Ramos (cell line): ENCODE measurements around the gene NCKAP1.
"Not testable (repeated sequence)": the region's sequence is repeated elsewhere in the genome, so short reads cannot be mapped to it uniquely, and the experiment has no call there.

ENCODE experiments used
- in situ Hi-C: fragments of 300-500 bp; cut with MboI; formaldehyde crosslinking; loops from one replicate; pipeline ENCODE4 v1.14.3; 2022; ENCODE audit warnings: low sequenced_read_pairs; ENCODE audit not compliant: unreplicated experiment

The NCKAP1 gene, protein sequence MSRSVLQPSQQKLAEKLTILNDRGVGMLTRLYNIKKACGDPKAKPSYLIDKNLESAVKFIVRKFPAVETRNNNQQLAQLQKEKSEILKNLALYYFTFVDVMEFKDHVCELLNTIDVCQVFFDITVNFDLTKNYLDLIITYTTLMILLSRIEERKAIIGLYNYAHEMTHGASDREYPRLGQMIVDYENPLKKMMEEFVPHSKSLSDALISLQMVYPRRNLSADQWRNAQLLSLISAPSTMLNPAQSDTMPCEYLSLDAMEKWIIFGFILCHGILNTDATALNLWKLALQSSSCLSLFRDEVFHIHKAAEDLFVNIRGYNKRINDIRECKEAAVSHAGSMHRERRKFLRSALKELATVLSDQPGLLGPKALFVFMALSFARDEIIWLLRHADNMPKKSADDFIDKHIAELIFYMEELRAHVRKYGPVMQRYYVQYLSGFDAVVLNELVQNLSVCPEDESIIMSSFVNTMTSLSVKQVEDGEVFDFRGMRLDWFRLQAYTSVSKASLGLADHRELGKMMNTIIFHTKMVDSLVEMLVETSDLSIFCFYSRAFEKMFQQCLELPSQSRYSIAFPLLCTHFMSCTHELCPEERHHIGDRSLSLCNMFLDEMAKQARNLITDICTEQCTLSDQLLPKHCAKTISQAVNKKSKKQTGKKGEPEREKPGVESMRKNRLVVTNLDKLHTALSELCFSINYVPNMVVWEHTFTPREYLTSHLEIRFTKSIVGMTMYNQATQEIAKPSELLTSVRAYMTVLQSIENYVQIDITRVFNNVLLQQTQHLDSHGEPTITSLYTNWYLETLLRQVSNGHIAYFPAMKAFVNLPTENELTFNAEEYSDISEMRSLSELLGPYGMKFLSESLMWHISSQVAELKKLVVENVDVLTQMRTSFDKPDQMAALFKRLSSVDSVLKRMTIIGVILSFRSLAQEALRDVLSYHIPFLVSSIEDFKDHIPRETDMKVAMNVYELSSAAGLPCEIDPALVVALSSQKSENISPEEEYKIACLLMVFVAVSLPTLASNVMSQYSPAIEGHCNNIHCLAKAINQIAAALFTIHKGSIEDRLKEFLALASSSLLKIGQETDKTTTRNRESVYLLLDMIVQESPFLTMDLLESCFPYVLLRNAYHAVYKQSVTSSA

DNA sequence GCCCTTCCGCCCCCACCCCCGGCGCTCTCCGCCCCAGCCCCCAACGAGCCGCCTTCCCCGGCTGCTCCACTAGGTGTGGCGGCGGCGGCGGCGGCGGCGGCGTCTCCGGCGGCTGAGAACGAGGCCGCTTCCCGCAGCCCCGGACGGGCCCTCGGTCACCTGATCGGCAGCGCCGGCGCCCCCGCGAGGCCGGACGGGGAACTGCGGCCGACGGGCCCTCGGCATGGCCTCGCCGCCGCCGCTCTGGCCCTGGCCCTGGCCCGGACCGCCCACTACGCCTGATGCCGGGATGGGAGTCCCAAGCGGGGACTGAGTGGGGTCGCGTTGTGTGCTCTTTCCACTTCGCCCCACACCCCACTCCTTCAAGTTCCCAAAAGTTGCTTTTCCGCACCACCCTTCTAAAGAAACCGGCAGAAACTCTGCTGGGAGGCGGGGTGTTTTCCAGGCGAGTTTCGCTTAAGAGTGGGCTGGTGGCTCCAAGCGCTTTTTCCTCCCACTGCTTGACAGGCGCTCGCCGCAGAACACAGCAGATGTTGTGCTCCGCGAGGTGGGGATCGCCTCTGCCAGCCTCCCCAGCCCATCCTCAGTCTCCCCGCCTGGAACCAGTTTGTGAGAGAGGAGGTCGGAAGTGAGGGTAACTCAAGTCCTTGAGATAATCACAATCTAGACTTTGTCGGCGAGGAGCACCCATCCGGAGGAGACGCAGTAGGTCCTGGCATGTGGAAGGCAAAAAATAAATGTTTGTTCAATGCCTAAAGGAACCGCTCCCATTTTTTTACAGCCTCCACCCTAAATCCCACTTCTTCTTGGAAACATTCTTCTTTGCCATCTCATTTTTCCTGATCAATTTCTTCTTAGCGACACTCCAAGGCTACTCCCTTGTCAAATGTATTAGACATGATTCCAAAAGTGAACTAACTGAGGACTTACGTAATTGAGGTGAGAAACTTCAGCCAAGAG lies at the start of gene NCKAP1:
Gene NCKAP1 (minus strand): TSS at position 117 of the 960 bp plus-strand sequence. CDS start 358 bp downstream, outside the sequence.
- in situ Hi-C loops, result no loop called here

DNA sequence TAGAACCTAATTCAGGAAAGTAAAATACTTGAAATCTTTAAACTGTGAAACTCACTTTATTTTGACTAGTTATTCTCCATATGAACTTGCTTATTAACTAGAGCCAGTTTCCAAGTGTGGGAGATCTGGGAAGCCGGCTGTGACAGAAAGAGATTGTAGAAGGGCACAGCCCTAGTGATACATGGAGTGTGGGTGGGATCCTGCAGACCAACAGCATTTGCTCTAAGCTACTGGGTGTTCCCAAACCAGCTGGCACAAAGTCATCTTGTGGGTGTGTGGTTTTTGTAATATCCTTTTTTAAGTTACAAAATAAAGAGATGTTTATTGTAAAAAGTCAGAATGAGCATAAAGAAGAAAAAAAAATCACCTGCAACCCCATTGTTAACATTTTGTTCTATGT lies 43.7 kb upstream of the NCKAP1 start:
- in situ Hi-C loops, result no loop called here

DNA sequence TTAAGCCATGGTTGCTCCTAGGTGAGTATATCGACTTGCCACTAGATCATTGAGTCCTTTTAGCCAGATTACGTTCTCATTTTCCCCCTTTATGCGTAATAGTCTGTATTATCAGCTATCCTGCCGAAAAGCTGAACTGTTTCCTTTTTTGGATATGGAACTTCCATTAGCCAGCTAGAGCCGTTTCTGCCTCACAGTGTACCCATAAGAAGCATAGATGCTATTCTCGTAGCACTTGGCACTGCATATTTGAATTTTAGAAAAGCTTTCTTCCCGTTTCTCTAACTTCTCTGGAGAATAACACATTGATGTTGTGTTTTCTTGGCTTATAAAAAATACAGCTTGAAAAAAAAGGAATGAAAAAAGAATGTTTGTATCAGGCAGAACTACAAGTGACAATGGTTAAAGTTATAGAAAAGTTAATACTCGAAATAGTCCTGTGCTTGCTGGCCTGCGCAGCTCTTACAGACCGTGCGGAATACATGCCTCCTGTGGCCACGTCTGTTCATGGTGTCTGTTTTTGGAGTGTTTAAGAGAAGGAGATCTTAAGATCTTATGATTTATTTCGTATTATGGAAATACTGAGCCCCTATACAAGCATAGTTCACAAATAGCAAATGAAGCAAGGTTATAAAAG lies 41.0 kb upstream of the NCKAP1 start:
- in situ Hi-C loops, result no loop called here

DNA sequence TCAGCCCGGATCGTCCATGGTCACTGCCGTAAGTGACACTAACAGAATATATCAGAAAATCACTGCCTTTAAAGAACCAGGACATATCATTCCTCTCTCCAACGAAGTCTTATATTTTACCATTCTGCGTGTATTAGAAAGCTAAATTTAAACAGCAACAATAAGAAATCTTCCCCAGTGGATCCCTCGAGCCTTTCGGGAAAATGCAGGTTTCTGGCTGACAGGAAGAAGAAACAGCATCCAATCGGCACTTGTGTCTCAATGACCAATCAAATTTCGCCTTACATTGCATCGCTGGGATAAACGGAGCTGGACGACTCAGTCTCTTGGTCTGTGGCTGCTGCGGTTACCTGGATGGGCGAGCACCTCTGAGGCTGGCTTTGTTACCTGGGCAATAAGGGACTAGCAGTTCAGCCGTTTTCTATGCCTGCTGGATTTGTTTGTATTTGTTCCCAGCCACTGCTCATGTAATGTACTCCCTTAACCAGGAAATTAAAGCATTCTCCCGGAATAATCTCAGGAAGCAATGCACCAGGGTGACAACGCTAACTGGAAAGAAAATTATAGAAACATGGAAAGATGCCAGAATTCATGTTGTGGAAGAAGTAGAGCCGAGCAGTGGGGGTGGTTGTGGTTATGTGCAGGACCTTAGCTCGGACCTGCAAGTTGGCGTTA lies 40.3 kb upstream of the NCKAP1 start, which contains the start of gene DUSP19:
Gene DUSP19 (plus strand): TSS at position 284 of the 675 bp plus-strand sequence. CDS start 187 bp downstream, at position 471.
- in situ Hi-C loops, result no loop called here

DNA sequence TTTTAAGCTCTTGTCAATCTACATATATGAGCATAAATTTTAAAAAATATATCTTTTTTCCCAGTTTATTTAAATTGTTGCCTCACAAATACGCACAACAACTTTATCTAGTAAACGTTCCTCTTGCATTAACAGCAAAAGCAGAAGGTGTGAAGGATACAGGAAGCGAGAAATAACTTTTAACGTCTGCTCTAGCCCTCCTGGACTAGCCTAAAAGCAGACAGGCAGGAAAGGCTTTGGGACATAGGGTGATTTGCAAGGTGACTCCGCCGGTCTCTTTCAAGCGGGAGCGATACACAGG lies 39.9 kb upstream of the NCKAP1 start:
- in situ Hi-C loops, result no loop called here

DNA sequence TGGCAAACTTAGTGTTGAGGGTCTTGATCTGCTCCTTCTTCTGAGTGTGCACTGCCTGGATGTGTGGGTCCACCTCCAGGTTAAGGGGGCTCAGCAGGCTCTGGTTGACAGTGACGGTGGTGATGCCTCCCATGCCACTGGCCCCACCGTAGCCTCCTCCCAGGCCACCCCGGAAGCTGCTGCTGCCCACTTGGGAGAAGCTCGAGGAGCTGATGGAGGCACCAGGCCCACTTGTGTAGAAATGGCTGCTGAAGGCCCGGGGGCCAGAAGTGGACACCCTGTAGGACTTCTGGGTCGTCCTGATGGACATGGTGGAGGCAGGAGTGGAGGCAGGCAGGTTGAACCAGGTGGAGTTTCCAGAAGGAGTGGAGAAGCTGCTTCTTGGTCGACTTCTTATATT lies 33.9 kb upstream of the NCKAP1 start:
- in situ Hi-C loops, result no loop called here

DNA sequence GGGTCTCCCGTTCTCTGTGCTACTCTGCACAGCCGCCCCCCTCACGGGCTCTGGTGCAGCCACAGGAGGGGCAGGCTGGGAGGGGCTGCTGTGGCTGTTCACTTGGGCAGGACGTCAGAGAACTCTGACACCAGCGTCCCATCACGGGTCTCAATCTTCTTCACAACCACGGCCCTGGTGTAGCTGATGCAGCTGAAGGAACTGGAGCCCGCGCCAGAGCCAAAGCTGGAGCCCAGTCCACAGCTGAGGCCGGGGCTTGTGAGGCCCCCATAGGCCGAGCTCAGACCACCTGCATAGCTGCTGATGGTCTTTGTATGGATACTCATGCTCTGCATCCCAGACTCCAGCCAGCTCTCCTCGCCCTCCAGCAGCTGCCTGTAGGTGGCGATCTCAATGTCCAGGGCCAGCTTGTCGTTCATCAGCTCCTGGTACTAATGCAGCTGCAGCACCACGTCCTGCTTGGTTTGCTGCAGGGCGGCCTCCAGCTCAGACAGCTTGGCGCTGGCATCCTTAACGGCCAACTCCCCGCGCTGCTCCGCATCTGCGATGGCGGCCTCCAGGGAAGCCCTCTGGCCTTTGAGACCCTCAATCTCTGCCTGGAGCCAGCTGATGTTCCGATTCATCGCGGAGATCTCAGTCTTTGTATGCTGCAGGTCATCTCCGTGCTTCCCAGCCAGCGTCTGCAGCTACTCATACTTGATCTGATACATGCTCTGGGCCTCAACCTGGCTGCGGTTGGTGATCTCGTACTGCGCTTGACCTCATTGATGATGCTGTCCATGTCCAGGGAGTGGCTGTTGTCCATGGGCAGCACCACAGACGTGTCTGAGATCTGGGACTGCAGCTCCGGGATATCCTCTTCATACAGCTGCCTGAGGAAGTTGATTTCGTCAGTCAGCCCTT lies 32.9 kb upstream of the NCKAP1 start:
- in situ Hi-C loops, result no loop called here

DNA sequence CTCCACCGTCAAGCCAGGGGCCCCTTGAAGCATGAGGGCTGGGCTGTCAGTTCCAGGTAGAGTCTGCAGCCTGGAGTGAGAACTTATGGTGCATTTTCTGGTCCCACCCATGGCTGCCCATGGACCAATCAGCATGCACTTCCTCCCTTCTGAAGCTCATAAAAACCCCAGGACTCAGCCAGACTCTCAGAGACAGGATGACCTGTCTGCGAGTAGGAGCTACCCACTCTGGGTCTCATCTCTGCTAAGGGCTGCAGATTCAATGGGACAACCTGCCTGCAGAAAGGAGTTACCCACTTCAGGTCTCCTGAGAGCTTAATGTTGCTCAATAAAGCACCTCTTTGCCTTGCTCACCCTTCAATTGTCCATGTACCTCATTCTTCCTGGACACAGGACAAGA lies 30.9 kb upstream of the NCKAP1 start:
- in situ Hi-C loops, result no loop called here

DNA sequence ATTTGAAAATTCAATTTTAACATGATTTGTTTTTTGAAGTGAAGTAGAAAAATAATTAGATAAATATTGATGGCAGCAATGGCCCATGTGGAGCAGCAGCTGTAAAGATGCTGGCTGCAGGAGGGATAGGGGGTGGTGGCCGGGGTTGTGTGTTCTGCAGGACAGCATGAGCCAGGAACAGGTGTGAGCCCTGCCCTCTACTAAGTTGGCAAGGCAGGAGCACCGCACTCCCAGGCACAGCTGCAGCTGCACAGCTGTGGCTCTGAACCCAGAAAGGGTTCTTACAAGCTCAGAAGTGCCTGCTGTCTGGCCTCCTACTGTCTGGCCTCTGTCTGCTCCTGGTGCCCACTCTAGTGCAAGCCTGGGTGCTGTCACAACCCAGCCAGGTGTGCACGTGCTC lies 30.3 kb upstream of the NCKAP1 start:
- in situ Hi-C loops, result no loop called here

DNA sequence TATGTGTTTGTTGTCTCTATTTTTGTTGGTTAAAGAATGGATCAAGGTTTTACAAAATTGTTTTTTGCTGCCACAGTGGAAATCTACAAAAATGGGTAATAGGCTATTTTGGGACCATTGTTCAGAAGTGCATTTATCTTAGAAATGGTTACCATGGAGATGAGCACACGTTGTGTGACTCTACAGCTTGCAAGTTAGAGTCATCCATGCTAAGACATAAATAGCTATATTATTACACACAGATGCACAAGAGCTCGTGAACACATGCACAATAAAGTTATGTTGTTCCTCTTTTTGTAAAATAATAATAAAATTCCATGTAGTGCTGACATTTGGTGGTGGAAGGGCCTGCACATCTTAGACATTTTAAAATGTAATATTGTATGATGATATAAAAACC lies 24.8 kb upstream of the NCKAP1 start:
- in situ Hi-C loops, result no loop called here

DNA sequence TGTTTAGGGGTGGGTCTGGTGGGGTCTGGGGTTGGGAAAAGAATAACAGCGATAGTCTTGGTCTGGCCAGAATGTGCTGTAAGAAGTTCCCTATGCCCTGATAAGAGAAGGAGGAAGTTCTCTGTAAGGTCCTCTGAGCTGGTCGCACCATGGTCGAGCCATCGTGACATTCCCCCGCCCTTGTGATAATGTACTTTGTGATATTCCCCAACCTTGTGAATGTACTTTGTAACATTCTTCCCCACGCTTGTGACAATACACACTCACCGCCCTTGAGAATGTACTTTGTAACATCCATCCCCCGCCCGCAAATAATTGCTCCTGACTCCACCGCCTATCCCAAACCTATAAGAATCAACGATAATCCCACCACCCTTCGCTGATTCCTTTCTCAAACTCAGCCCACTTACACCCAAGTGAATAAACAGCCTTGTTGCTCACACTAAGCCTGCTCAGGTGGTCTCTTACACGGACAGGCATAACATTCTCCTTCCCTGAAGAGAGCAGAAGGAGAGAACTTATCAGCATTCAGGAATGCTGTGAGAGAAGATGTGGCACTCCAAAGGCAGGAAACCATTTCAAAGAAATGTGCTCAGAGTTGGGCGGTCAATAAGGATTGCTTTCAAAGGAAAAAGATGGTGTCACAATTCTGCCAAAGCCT lies 22.4 kb upstream of the NCKAP1 start:
- in situ Hi-C loops, result no loop called here

DNA sequence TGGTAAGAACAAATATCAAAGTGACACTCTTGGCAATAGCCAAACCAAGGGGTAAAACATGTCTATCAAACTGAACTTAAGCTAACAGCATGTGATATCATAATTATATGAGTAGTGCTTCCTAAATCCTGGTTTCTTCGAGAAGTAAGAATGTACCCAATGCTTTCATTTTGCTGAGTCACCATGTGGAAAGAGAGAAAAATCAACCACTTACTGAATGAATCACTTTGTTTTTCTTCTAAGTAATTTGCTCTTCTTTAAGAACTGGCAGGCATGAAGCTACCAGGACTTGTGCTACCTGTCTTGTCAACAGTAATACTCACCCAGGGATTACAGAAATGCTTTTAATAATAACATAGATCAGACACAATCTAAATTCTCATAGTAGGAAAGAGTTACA lies 21.3 kb upstream of the NCKAP1 start:
- in situ Hi-C loops, result no loop called here

DNA sequence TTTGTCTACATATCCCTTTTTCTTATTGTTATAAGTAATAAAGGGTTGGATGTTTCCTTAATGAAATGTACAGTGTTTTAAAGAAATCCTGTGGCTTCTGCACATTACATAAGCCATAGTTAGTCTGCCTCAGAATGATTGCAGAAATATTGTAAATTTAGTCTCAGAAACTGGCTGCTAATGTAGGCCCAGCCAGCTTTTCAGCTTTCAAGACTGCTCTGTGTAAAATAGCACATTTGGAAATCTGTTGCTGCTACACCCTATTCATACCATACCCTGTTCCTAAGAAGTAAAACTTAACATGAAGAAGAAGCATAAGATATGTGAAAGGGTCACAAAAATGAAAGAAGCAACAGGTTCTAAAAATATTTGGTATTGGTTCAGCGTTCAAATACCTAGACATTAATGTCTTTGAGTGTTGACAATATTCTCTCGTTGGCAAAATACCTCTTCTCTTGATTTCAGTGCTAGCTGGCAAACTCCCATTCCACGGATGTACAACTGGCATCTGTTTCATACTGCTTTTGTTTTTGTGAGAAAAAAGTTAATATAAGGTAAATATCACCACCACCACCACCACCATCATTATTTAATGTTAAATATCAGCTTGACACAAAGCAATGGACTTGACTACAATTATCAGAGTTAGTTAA lies 19.2 kb upstream of the NCKAP1 start:
- in situ Hi-C loops, result no loop called here

DNA sequence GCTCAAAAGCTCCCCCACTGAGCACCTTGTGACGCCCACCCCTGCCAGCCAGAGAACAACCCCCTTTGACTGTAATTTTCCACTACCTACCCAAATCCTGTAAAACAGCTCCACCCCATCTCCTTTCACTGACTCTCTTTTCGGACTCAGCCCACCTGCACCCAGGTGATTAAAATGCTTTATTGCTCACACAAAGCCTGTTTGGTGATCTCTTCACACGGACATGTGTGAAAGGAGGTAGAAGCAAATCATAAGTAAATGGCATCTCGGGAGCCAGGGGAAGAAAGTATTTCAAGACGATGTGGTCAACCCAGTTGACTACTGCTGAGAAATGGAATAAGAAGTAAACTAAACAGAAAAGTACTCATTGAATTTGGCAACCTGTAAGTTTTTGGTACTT lies 11.2 kb upstream of the NCKAP1 start:
- in situ Hi-C loops, result no loop called here

DNA sequence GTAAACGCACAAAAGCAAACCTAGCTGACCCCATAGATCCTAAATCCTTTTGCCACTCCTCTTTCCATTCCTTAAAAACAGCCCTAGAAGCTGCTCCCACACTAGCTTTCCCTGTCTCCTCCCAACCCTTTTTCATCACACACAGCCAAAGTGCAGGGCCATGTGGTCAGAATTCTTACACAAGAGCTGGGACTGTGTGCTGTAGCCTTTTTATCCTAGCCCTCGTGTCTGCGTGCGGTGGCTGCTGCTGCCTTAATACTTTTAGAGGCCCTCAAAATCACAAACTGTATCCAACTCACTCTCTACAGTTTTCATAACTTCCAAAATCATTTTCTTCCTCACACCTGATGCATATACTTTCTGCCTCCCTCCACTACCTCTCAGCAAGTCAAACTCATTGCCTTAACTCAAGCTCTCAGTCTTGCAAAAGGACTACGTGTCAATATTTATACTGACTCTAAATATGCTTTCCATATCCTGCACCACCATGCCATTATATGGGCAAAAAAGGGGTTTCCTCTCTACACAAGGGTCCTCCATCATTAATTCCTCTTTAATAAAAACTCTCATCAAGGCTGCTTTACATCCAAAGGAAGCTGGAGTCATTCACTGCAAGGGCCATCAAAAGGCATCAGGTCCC lies 9.3 kb upstream of the NCKAP1 start:
- in situ Hi-C loops, result not testable (repeated sequence)

DNA sequence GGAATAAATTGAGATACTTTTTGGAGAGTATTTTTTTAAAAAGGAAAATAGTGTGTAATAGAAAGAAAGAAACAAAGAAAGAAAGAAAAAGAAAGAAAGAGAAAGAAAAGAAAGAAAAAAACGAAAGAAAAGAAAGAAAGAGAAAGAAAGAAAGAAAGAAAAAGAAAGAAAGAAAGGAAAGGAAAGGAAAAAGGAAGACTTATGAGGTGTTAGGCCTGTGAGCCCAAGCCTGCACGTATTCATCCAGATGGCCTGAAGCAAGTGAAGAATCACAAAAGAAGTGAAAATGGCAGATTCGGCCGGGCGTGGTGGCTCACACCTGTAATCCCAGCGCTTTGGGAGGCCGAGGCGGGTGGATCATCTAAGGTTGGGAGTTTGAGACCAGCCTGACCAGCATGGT lies 5.3 kb upstream of the NCKAP1 start:
- in situ Hi-C loops, result not testable (repeated sequence)
